NCI-H128 (cell line): Measurements from ENCODE around the gene BAG5.
A peak's percentile ranks its signal among the peaks of the same experiment; 100 is the strongest.

Experiments
- DNase-seq: peaks from one replicate; lab custom pipeline; 2025; ENCODE audit not compliant: unreplicated experiment; lab: John Stamatoyannopoulos, UW

The BAG5 gene

GRCh38 chr14:103563844-103564505 is 1.5 kb upstream of the BAG5 start:
- DNase-seq: no peak

- no peak for DNase-seq
Observed at GRCh38 chr14:103563226-103563620, 766 bp upstream of the BAG5 start.

GRCh38 chr14:103562179-103562428 is 353 bp downstream of the BAG5 start:
- no peak for DNase-seq

GRCh38 chr14:103561381-103562178 is 877 bp downstream of the BAG5 start:
- no peak for DNase-seq

- no peak for DNase-seq
Observed at GRCh38 chr14:103560691-103561090, 1.8 kb downstream of the BAG5 start.

- DNase-seq: no peak
Observed at GRCh38 chr14:103559766-103560165, 2.7 kb downstream of the BAG5 start.

- peak; percentile 27 for DNase-seq
Observed at GRCh38 chr14:103558071-103558882, 4.2 kb downstream of the BAG5 start.

- DNase-seq: no peak
Observed at GRCh38 chr14:103556946-103557758, 5.3 kb downstream of the BAG5 start.

- DNase-seq: no peak
Observed at GRCh38 chr14:103555559-103556337, 6.7 kb downstream of the BAG5 start.

GRCh38 chr14:103552846-103553210 is 9.6 kb downstream of the BAG5 start:
- DNase-seq: no peak

GRCh38 chr14:103552011-103552845 is 10.2 kb downstream of the BAG5 start:
- no peak for DNase-seq

- DNase-seq: no peak
Observed at GRCh38 chr14:103551338-103551762, 11.1 kb downstream of the BAG5 start.

GRCh38 chr14:103550451-103551337 is 11.8 kb downstream of the BAG5 start:
- no peak for DNase-seq

- no peak for DNase-seq
Observed at GRCh38 chr14:103549361-103550311, 12.8 kb downstream of the BAG5 start.

GRCh38 chr14:103548463-103549351 is 13.8 kb downstream of the BAG5 start:
- no peak for DNase-seq

GRCh38 chr14:103547941-103548462 is 14.5 kb downstream of the BAG5 start:
- DNase-seq: no peak
